SK-N-SH (cell line): ENCODE measurements around the gene OAF.

Source experiments
- GABPA ChIP-seq: IDR thresholded peaks from 2 replicates; pipeline ENCODE4 v1.4.0; 2012; ENCODE audit warnings: low read depth, mild to moderate bottlenecking
- RFX5 ChIP-seq: IDR thresholded peaks from 2 replicates; pipeline ENCODE4 v1.6.1; 2012; ENCODE audit warnings: mild to moderate bottlenecking, improper control_type of control experiment, low read length
- TF ChIP-seq, protein P1 (sequence below): fragments of 200-600 bp; sonication (generic); IDR thresholded peaks from 2 replicates; pipeline ENCODE4 v1.6.1; 2017; ENCODE audit warnings: antibody characterized with exemption, mild to moderate bottlenecking, moderate library complexity

DNA sequence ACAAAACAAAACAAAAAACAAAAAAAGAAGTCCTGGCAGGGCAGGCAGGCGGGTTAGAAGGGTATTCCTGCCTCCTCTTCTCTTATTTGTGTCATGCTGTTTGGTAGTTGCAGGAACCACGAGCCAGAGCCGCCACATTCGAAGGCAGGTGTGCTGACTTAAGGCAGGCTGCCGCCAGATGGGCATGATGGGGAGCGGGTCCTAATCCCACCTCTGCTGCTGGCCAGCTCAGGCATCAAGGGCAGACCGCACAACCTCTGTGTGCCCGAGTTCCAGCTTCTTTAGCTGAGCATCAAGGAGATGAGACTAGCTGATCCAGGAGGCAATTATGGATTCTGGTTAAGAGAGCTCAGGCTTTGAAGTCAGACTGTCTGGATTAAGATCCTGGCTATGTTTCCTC, 12.1 kb downstream of the OAF start:
- TF ChIP-seq, protein P1, sequence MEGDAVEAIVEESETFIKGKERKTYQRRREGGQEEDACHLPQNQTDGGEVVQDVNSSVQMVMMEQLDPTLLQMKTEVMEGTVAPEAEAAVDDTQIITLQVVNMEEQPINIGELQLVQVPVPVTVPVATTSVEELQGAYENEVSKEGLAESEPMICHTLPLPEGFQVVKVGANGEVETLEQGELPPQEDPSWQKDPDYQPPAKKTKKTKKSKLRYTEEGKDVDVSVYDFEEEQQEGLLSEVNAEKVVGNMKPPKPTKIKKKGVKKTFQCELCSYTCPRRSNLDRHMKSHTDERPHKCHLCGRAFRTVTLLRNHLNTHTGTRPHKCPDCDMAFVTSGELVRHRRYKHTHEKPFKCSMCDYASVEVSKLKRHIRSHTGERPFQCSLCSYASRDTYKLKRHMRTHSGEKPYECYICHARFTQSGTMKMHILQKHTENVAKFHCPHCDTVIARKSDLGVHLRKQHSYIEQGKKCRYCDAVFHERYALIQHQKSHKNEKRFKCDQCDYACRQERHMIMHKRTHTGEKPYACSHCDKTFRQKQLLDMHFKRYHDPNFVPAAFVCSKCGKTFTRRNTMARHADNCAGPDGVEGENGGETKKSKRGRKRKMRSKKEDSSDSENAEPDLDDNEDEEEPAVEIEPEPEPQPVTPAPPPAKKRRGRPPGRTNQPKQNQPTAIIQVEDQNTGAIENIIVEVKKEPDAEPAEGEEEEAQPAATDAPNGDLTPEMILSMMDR: no peak
- no peak for TF ChIP-seq GABPA
- TF ChIP-seq RFX5: no peak
